Subcutaneous adipose tissue (tissue), 4 donors: Measurements from ENCODE around the gene CFAP298. TPM values are rescaled to one million over a fixed set of nuclear protein-coding genes. Genes with fewer than 3 reads are reported as not detected.

Experiments used
- small RNA-seq: library from RNA; depleted of rRNA; stranded (forward); fragments of <200 nt; gene quantifications from one replicate; pipeline ENCODE3, GENCODE V24; 2016
- total RNA-seq, 4 donors: library from RNA; depleted of rRNA; stranded (reverse); fragments of >200 nt; gene quantifications; one replicate each; pipeline ENCODE4 v1.1.0, GENCODE V29; 2016
- TF ChIP-seq, protein P1 (sequence below): fragments of 450-650 bp; IDR thresholded peaks from one replicate; pipeline ENCODE4 v1.5.1; 2016; ENCODE audit warnings: low read depth, mild to moderate bottlenecking, control low read depth, antibody characterized with exemption, moderate library complexity

The CFAP298 gene
- total RNA-seq, 4 donors from 2014 or later: 10.7 to 16.5 (median 13.6) TPM

DNA sequence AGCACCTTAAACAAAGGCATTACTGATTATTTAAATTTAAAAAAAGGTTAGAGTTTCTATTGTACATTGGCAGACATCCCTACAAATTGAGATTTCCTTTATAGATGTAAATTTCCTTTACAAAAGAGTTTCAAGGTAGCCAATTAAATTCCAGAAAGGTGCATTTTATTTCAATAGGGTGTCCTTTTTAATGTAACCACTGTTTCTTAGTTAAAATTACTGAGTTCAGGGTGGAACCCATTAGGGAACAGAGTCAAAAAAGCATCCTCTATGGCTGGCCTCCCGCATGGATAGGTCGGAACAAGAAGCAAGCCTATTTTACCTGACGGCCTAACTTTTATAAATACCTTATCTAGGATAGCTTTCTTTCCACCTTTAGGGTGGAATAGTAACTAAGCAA, 51.3 kb downstream of the CFAP298 start:
- TF ChIP-seq, protein P1, sequence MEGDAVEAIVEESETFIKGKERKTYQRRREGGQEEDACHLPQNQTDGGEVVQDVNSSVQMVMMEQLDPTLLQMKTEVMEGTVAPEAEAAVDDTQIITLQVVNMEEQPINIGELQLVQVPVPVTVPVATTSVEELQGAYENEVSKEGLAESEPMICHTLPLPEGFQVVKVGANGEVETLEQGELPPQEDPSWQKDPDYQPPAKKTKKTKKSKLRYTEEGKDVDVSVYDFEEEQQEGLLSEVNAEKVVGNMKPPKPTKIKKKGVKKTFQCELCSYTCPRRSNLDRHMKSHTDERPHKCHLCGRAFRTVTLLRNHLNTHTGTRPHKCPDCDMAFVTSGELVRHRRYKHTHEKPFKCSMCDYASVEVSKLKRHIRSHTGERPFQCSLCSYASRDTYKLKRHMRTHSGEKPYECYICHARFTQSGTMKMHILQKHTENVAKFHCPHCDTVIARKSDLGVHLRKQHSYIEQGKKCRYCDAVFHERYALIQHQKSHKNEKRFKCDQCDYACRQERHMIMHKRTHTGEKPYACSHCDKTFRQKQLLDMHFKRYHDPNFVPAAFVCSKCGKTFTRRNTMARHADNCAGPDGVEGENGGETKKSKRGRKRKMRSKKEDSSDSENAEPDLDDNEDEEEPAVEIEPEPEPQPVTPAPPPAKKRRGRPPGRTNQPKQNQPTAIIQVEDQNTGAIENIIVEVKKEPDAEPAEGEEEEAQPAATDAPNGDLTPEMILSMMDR: no peak

GRCh38 chr21:32559006-32559610, 53.1 kb downstream of the CFAP298 start:
- TF ChIP-seq, protein P1: no peak

- TF ChIP-seq, protein P1: no peak
Measured at GRCh38 chr21:32558106-32558505, 54.1 kb downstream of the CFAP298 start.

DNA sequence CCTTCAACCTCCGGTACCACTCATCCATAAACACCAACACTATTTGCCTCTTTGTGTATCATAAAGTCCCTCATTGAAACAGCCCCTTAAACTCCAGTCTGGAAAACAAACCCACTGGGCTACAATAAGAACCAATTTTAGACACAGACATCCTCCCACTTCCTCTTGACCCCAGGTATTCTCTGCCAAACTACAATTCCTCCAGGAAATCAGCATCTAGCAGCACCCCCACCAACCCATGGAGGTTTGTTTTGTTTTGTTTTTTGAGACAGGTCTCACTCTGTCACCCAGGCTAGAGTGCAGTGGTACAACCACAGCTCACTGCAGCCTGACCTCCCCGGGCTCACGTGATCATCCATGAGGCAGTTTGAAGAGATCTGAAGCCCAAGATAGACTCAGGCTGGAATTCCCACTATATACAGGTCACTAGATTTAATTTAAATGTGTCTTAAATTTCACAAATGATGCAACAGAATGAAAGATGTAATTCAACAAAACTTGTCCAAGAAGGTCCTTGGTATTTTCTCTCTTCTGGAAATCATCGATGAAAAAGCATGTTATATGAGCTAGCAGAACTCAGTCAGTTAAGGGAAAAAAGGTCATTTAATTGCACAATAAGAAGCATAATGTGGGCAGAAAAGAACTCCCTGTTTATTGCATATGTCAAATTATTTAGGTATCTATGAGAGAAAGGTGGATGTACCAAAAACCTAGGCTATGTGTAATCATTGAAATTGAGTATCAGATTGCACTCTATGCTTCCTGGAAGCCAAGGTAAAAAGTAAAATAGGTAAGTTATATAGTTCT, 57.1 kb downstream of the CFAP298 start:
- TF ChIP-seq, protein P1: no peak

DNA sequence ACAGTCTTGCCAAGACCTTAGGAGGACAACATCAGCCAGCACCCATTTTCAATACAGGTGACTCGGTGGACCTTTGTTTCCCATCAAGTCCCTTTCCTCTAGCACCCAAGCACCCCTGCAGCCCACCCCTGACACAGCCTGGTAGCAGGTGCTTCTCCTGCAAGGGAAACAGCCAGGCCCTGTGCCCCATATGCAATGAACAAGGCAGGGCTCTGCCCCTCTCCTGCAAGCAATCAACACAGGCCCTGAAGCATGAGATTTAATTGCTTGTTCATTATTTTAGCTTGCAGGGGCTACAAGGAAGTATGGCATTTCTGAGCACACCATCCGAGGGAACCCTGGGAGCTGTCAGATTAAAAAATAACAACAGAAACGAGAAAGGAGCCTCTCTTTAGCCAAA, 62.3 kb downstream of the CFAP298 start:
- TF ChIP-seq, protein P1: no peak

DNA sequence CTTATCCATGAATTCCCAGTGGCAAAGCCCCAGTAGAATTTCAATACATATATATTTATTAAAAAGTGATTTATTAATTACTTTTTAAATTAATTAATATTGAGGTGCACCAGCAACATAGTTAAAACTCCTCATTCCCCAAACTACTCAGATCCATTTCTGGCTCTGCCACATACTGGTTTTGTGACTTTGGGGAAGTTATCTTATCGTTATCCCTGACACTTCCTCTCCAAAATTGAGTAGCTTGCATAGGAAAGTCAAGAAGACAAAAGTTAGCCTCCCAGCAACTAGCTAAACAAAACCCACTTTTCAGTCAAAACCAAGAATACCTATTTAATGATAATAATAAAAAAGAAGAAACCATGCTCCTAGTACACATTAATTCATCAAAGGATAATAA, 62.7 kb downstream of the CFAP298 start:
- TF ChIP-seq, protein P1: no peak

Small RNAs within 50 kb of the gene (small RNA-seq; reads per million reads assigned to genes)
- gene RNA5SP490: not detected

Other genes starting within 250 kb of the CFAP298 start
- 10 to 100 TPM in 3 of 4 donors, 1 to 10 TPM in 1; 9.3 to 18.6 (median 14.2) TPM for gene URB1, start 219.4 kb downstream of the CFAP298 start, total RNA-seq
- gene EVA1C, start 199.7 kb downstream of the CFAP298 start, total RNA-seq: 10 to 100 TPM; 20.1 to 56.1 (median 32.9) TPM
- not detected for gene TCP10L, start 26.9 kb downstream of the CFAP298 start, total RNA-seq
- gene SYNJ1, start 115.6 kb upstream of the CFAP298 start, total RNA-seq: 10 to 100 TPM; 11.3 to 18.8 (median 14.0) TPM
- gene PAXBP1, start 159.4 kb upstream of the CFAP298 start, total RNA-seq: 10 to 100 TPM; 33.0 to 53.2 (median 46.5) TPM